IMR-90 (cell line): ENCODE results near the gene OSTN. TPM values are rescaled to one million over a fixed set of nuclear protein-coding genes. Genes with fewer than 3 reads are reported as not detected.

ENCODE experiments used
- ATAC-seq: fragments of 200-7000 bp; cut with Tn5 transposase; 2 replicates; pipeline ENCODE4 v1.9.1; 2020; ENCODE audit warnings: low read depth, mild to moderate bottlenecking, moderate library complexity
- BruUV-seq: library from RNA; stranded (reverse); fragments of 400-500 nt; replicated peaks from 2 replicates; lab custom pipeline; 2021; lab: Mats Ljungman, UMichigan
- CTCF ChIA-PET: fragments of 300-600 bp; formaldehyde crosslinking; extraction: SDS; loops from one replicate; lab custom pipeline; 2021; ENCODE audit warnings: antibody characterized with exemption; lab: Yijun Ruan, JAX
- POLR2A ChIA-PET: fragments of 300-600 bp; sonication (Branson Sonifier 250); formaldehyde crosslinking; loops from one replicate; lab custom pipeline; 2022; ENCODE audit warnings: antibody characterized with exemption; ENCODE audit not compliant: unreplicated experiment; lab: Charles Lee
- DNase-seq: peaks from one replicate; pipeline ENCODE4 v3.0.0; 2013
- H2AFZ ChIP-seq: replicated peaks from 2 replicates; pipeline ENCODE3; 2013; ENCODE audit warnings: low read length, mild to moderate bottlenecking; ENCODE audit not compliant: poor library complexity
- H2AK5ac ChIP-seq: 2 replicates; pipeline ENCODE4 v1.6.1; 2013; ENCODE audit warnings: low read depth, low read length, inconsistent platforms
- H2AK9ac ChIP-seq: replicated peaks from 2 replicates; pipeline ENCODE3; 2013; ENCODE audit warnings: mild to moderate bottlenecking, low read depth, low read length, moderate library complexity; ENCODE audit not compliant: poor library complexity
- H2BK120ac ChIP-seq: 2 replicates; pipeline ENCODE4 v1.6.1; 2013; ENCODE audit warnings: low read depth, low read length, inconsistent platforms
- H2BK15ac ChIP-seq: 3 replicates; pipeline ENCODE4 v1.6.1; 2013; ENCODE audit warnings: low read depth, low read length, inconsistent platforms
- H2BK20ac ChIP-seq: 2 replicates; pipeline ENCODE4 v1.6.1; 2013; ENCODE audit warnings: low read depth, mild to moderate bottlenecking, inconsistent platforms, low read length, moderate library complexity
- H2BK5ac ChIP-seq: 2 replicates; pipeline ENCODE4 v1.6.1; 2013; ENCODE audit warnings: mild to moderate bottlenecking, low read depth, low read length, inconsistent platforms; ENCODE audit not compliant: poor library complexity, severe bottlenecking
- H3K14ac ChIP-seq: replicated peaks from 2 replicates; pipeline ENCODE4 v1.6.1; 2013; ENCODE audit warnings: low read depth, low read length, inconsistent platforms
- H3K18ac ChIP-seq: 2 replicates; pipeline ENCODE4 v1.6.1; 2013; ENCODE audit warnings: low read depth, low read length, control low read depth
- H3K23ac ChIP-seq: 2 replicates; pipeline ENCODE4 v1.6.1; 2013; ENCODE audit warnings: low read depth, low read length, inconsistent platforms
- H3K27ac ChIP-seq: 2 replicates; pipeline ENCODE4 v1.5.1; 2013; ENCODE audit warnings: mild to moderate bottlenecking, control low read depth, low read length; ENCODE audit not compliant: insufficient read depth
- H3K27me3 ChIP-seq: 2 replicates; pipeline ENCODE4 v1.6.1; 2013; ENCODE audit warnings: low read length; ENCODE audit not compliant: control insufficient read depth, insufficient read depth
- H3K36me3 ChIP-seq: 2 replicates; pipeline ENCODE4 v1.6.1; 2013; ENCODE audit warnings: low read length, mixed read lengths; ENCODE audit not compliant: control insufficient read depth, insufficient read depth
- H3K4ac ChIP-seq: 2 replicates; pipeline ENCODE4 v1.6.1; 2013; ENCODE audit warnings: low read depth, low read length, inconsistent platforms
- H3K4me1 ChIP-seq: 2 replicates; pipeline ENCODE4 v1.6.1; 2013; ENCODE audit warnings: low read length, mixed read lengths; ENCODE audit not compliant: control insufficient read depth, insufficient read depth
- H3K4me2 ChIP-seq: 2 replicates; pipeline ENCODE4 v1.6.1; 2013; ENCODE audit warnings: low read depth, mild to moderate bottlenecking, control low read depth, low read length, moderate library complexity
- H3K4me3 ChIP-seq: 2 replicates; pipeline ENCODE4 v1.5.1; 2013; ENCODE audit warnings: low read depth, mild to moderate bottlenecking, control low read depth, low read length, moderate library complexity; ENCODE audit not compliant: insufficient read depth
- H3K56ac ChIP-seq: 2 replicates; pipeline ENCODE4 v1.6.1; 2013; ENCODE audit warnings: low read length, inconsistent platforms; ENCODE audit not compliant: insufficient read depth; ENCODE audit errors: extremely low read depth
- H3K79me1 ChIP-seq, 2 experiments: 2 replicates each; pipeline ENCODE4 v1.6.1; 2013; ENCODE audit warnings: low read length in 2 of 2, inconsistent platforms in 1 of 2, low read depth in 1 of 2
- H3K9ac ChIP-seq: 2 replicates; pipeline ENCODE4 v1.6.1; 2013; ENCODE audit warnings: low read depth, low read length, control low read depth
- H3K9me1 ChIP-seq: 2 replicates; pipeline ENCODE4 v1.6.1; 2013; ENCODE audit warnings: low read length, inconsistent platforms; ENCODE audit not compliant: insufficient read depth
- H3K9me3 ChIP-seq: 2 replicates; pipeline ENCODE4 v1.6.1; 2013; ENCODE audit warnings: low read length; ENCODE audit not compliant: control insufficient read depth, insufficient read depth
- H4K20me1 ChIP-seq: 2 replicates; pipeline ENCODE4 v1.6.1; 2013; ENCODE audit warnings: low read length, inconsistent platforms; ENCODE audit not compliant: insufficient read depth
- H4K5ac ChIP-seq: 2 replicates; pipeline ENCODE4 v1.6.1; 2013; ENCODE audit warnings: mild to moderate bottlenecking, low read depth, low read length, control low read depth
- H4K8ac ChIP-seq, 2 experiments: 2 replicates each; pipeline ENCODE4 v1.6.1; 2013; ENCODE audit warnings: low read depth in 2 of 2, low read length in 2 of 2, control low read depth in 1 of 2, inconsistent platforms in 1 of 2
- H4K91ac ChIP-seq: 2 replicates; pipeline ENCODE4 v1.6.1; 2013; ENCODE audit warnings: low read depth, low read length, inconsistent platforms; ENCODE audit not compliant: insufficient read depth
- RFX5 ChIP-seq: IDR thresholded peaks from 2 replicates; pipeline ENCODE4 v1.8.0; 2012; ENCODE audit warnings: low read depth, mild to moderate bottlenecking, low read length, moderate library complexity
- WGBS, 2 experiments: methylation state at CpG; one replicate each; pipeline versions ENCODE4 v1.1.5 to v1.1.7; 2013; ENCODE audit warnings: missing lambda C conversion rate in 2 of 2; ENCODE audit not compliant: insufficient read length in 1 of 2; ENCODE audit errors: extremely low coverage in 2 of 2; 5-methylcytosine and 5-hydroxymethylcytosine counted together
- dilution Hi-C: fragments of 300-500 bp; cut with HindIII; formaldehyde crosslinking; loops from one replicate; pipeline ENCODE4 v1.14.3; 2018; ENCODE audit warnings: low sequenced_read_pairs; ENCODE audit not compliant: unreplicated experiment
- in situ Hi-C: fragments of 300-500 bp; cut with MboI; formaldehyde crosslinking; loops from 3 replicates; pipeline ENCODE4 v1.14.3; 2019; ENCODE audit warnings: low sequenced_read_pairs, inconsistent platforms, mixed read lengths
- intact Hi-C: fragments of 100-400 bp; cut with micrococcal nuclease; formaldehyde crosslinking; loops from 2 replicates; pipeline ENCODE4 v1.10.0; 2022
- polyA plus RNA-seq, 3 experiments: library from polyadenylated mRNA; depleted of rRNA; stranded (reverse); fragments of >200 nt; gene quantifications; 2 replicates each; pipeline ENCODE4 v1.2.3, GENCODE V29; 2012; ENCODE audit warnings: low replicate concordance in 1 of 3
- total RNA-seq: library from RNA; depleted of rRNA; stranded (reverse); fragments of >200 nt; gene quantifications from 2 replicates; pipeline ENCODE4 v1.2.3, GENCODE V29; 2012; rRNA removed
- TF ChIP-seq, protein P1 (sequence below): fragments of 150-350 bp; IDR thresholded peaks from 2 replicates; pipeline ENCODE4 v1.6.1; 2016; ENCODE audit warnings: low read depth, mild to moderate bottlenecking, low read length, moderate library complexity, borderline replicate concordance

OSTN gene
- total and polyA plus RNA-seq, 2 of the 4 experiments (the other 2 are of a cell fraction) = not detected

- Histone ChIP-seq H2AK5ac (no peak overlapping the region), H2BK120ac (no peak overlapping the region), H3K9ac (no peak overlapping the region), H3K4ac (no peak overlapping the region), H3K14ac (no peak overlapping the region), H4K5ac (no peak overlapping the region), H3K56ac (no peak overlapping the region), H4K8ac (no peak overlapping the region), H3K4me3 (no peak overlapping the region), H3K27me3 (no peaks in the 10 kb centered on the region), H3K9me3 (no peaks in the 10 kb centered on the region), H3K27ac (no peak overlapping the region), H3K23ac (no peak overlapping the region), H3K4me1 (no peaks in the 10 kb centered on the region), H3K4me2 (no peak overlapping the region), H3K9me1 (no peaks in the 10 kb centered on the region), H2AK9ac (no peak overlapping the region), H2BK5ac (no peak overlapping the region), H4K20me1 (no peaks in the 10 kb centered on the region), H3K79me1 (no peaks in the 10 kb centered on the region), H2BK20ac (no peak overlapping the region), H3K18ac (no peak overlapping the region), H2AFZ (no peak overlapping the region), H3K36me3 (no peaks in the 10 kb centered on the region), H4K91ac (no peak overlapping the region), H2BK15ac (no peak overlapping the region)
- ATAC-seq = no peak
- CTCF ChIA-PET = no interaction called here
- no CpG with 5 or more reads among the region's 5 CpGs for whole genome bisulfite sequencing, 2 experiments
- intact Hi-C loops = no loop called here
- POLR2A ChIA-PET = no interaction called here
- no peak for DNase-seq
- dilution Hi-C loops = no loop called here
- TF ChIP-seq, protein P1, sequence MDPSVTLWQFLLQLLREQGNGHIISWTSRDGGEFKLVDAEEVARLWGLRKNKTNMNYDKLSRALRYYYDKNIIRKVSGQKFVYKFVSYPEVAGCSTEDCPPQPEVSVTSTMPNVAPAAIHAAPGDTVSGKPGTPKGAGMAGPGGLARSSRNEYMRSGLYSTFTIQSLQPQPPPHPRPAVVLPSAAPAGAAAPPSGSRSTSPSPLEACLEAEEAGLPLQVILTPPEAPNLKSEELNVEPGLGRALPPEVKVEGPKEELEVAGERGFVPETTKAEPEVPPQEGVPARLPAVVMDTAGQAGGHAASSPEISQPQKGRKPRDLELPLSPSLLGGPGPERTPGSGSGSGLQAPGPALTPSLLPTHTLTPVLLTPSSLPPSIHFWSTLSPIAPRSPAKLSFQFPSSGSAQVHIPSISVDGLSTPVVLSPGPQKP = no peak
- TF ChIP-seq RFX5 = no peak
- no TSS peak for BruUV-seq
- in situ Hi-C loops = no loop called here
Observed at GRCh38 chr3:191314109-191314728, 115.2 kb downstream of the OSTN start.

Other genes with a start within 250 kb of the OSTN start
- 63.1 and 110 TPM in 2 replicates for gene CCDC50, start 130.2 kb downstream of the OSTN start, total RNA-seq
- 57.7 and 59.0 TPM in 2 replicates for gene CCDC50, start 130.2 kb downstream of the OSTN start, polyA plus RNA-seq (2012; rRNA removed)
- 0.72 and 0.83 TPM in 2 replicates for gene UTS2B, start 131.3 kb downstream of the OSTN start, total RNA-seq
- gene UTS2B, start 131.3 kb downstream of the OSTN start, polyA plus RNA-seq (2012; rRNA removed) = 0.56 and 0.79 TPM in 2 replicates